ENCODE data around the gene ZC3H15.

ZC3H15 gene

GRCh38 chr2:186558512-186559276 is 72.6 kb downstream of the ZC3H15 start:
- H2BK12ac ChIP-seq (ENCODE audit: low read length), result no peak overlapping the region
- no peak overlapping the region for H3K14ac ChIP-seq (ENCODE audit: low read length)
- no peak overlapping the region for H3K4me3 ChIP-seq (ENCODE audit: low read length in 2 of 2)
- no peak overlapping the region for H3K9ac ChIP-seq (ENCODE audit: low read depth, low read length, poor library complexity)
- H2AFZ ChIP-seq (ENCODE audit: low read length), result no peak overlapping the region
- H4K8ac ChIP-seq (ENCODE audit: low read depth, low read length), result no peak overlapping the region
- H3K9me3 ChIP-seq (replicated peaks in 1 of 2; ENCODE audit: control insufficient read depth in 2 of 2, insufficient read depth in 1 of 2, low read depth in 1 of 2, low read length in 2 of 2), result peaks cover 0 to 8% of the 10 kb centered on the region in 2 donors
- no peak overlapping the region for H3K23ac ChIP-seq (ENCODE audit: low read depth, low read length, poor library complexity)
- no peaks in the 10 kb centered on the region for H3K79me1 ChIP-seq (ENCODE audit: low read depth, low read length)
- H3K4me2 ChIP-seq (ENCODE audit: insufficient read depth, low read length, poor library complexity, severe bottlenecking), result no peak overlapping the region
- no peak overlapping the region for H3K27ac ChIP-seq (replicated peaks; ENCODE audit: low read length)
- H2BK120ac ChIP-seq (ENCODE audit: low read depth, low read length), result no peak overlapping the region
- H3K27me3 ChIP-seq (ENCODE audit: control insufficient read depth in 3 of 3, insufficient read depth in 3 of 3, low read depth in 1 of 3, low read length in 3 of 3), result no peaks in the 10 kb centered on the region
- no CpG with 5 or more reads among the region's 2 CpGs for WGBS, 2 donors (ENCODE audit: extremely low coverage in 2 of 2, insufficient read length in 2 of 2, insufficient replicate concordance in 1 of 2)
- H3K36me3 ChIP-seq (replicated peaks in 1 of 2; ENCODE audit: control insufficient read depth in 2 of 2, insufficient read depth in 2 of 2, low read length in 2 of 2), result no peaks in the 10 kb centered on the region
- H2AK5ac ChIP-seq (ENCODE audit: low read depth, low read length), result no peak overlapping the region
- no peak for DNase-seq (ENCODE audit: low spot score)
- no peak overlapping the region for H3K4ac ChIP-seq (ENCODE audit: low read length)
- no peak overlapping the region for H4K91ac ChIP-seq (ENCODE audit: low read depth, low read length, poor library complexity)
- H3K18ac ChIP-seq (ENCODE audit: low read length), result no peak overlapping the region
- H2BK15ac ChIP-seq (ENCODE audit: low read length), result no peak overlapping the region
- H2BK5ac ChIP-seq (ENCODE audit: low read length), result no peak overlapping the region
- H3K4me1 ChIP-seq (ENCODE audit: control insufficient read depth in 2 of 2, insufficient read depth in 1 of 2, low read depth in 1 of 2, low read length in 2 of 2), result no peaks in the 10 kb centered on the region
